ENCODE results near the gene DDA1. TPM values are rescaled to one million over a fixed set of nuclear protein-coding genes. Genes with fewer than 3 reads are reported as not detected.
A peak's percentile ranks its signal among the peaks of the same experiment; 100 is the strongest.

Gene DDA1
- total RNA-seq, 1 experiment from 2014 or later, result 87.9 TPM

DNA sequence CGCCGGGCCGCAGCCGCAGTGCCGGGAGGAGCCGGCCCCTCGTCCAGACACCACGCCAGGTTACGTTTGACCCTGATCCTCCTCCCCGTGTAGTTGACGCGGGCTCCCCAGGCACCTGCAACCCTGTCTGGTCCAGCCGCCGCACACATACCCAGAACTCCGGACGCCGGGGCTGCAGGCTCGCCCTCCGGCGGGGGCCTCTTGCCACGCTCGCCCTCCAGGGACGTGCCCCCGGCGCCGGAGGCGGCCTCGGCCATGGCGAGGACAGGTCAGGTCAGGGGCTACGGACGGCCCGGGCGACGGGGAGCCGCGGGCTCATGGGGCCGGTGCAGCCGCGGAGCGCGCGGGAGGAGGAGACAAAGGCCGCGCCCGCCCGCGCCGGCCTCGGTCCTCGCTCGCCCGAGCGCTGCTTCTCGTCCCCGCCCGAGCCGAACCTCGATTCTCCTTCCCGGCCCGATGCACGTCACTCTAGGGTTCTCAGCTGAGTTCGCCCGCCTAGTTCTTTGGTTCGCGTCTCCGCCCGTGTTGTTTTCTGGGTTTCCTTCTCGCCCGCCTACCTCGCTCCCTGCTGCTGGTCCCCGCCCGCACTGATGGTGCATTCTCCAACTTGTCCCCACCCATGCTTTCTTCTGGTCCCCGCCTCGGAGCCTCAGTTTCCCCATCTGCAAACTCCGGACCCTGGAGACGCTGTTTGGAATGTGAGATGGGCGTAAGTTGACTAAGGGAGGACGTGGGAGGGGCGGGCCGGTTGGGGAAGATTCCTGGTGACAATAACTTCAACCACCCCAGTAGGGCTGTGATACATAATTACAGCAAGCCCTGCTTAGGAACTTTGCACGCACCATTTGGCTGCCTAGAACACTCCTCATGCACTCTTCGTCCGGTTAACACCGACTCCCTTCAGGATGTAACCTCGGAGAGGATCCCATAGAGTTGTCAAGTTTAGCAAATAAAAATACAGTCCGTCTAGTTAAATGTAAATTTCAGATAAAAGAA, 25.3 kb downstream of the DDA1 start, which contains the start of gene ANO8:
TSS of gene ANO8 (minus strand) at position 442 of the 996 bp plus-strand sequence. CDS start at position 257, 185 bp downstream.
- H3F3A ChIP-seq (ENCODE audit: low read length, unreplicated experiment), result no peaks in the 10 kb centered on the region
- intact Hi-C loops (cut with micrococcal nuclease), result loop anchor here (1.0 kb wide), 2 partner anchors 25 to 29 kb away; partner anchors contain the start of genes DDA1 and MRPL34
- peak within 1 kb of the TSS; percentile 78 for H2AFZ ChIP-seq (ENCODE audit: low read length)
- no peaks in the 10 kb centered on the region for H3K27me3 ChIP-seq (ENCODE audit: low read length)
- no peaks in the 10 kb centered on the region for H3K9me3 ChIP-seq (ENCODE audit: low read length)
- no peaks in the 10 kb centered on the region for H4K20me1 ChIP-seq (ENCODE audit: low read length)
- H3K4me2 ChIP-seq (ENCODE audit: low read length), result peak within 1 kb of the TSS; percentile 93
- H3K9me2 ChIP-seq (replicated peaks; ENCODE audit: low read length), result no peaks in the 10 kb centered on the region
- H3K36me3 ChIP-seq (ENCODE audit: low read depth, low read length), result peaks cover 8% of the 10 kb centered on the region
- ATAC-seq (peak; percentile 58), DNase-seq (peak; percentile 97)
- peak within 1 kb of the TSS; percentile 58 for H3K27ac ChIP-seq (ENCODE audit: low read length)
- ChIA-PET CTCF (interaction anchor here (0.6 kb wide), 1 partner anchor 215 kb away, joined by 3 read pairs; no protein-coding TSS in a partner anchor), POLR2A (ENCODE audit: unreplicated experiment) (interaction anchor here (0.6 to 0.9 kb wide), 2 partner anchors 26 to 85 kb away, joined by 3 to 4 read pairs; partner anchors contain the start of genes DDA1 and MVB12A)
- peaks cover 18% of the 10 kb centered on the region for H3K4me1 ChIP-seq (ENCODE audit: insufficient read depth, low read length)
- H3K4me3 ChIP-seq (ENCODE audit: low read length), result peak within 1 kb of the TSS; percentile 93
- BruUV-seq (replicated peaks), result no TSS peak
- peak within 1 kb of the TSS; percentile 85 for H3K9ac ChIP-seq (ENCODE audit: low read length)
- no peak for TF ChIP-seq EZH2 (IDR thresholded peaks at IDR 0.05; ENCODE audit: low read length, unreplicated experiment)
- TF ChIP-seq, protein P1, sequence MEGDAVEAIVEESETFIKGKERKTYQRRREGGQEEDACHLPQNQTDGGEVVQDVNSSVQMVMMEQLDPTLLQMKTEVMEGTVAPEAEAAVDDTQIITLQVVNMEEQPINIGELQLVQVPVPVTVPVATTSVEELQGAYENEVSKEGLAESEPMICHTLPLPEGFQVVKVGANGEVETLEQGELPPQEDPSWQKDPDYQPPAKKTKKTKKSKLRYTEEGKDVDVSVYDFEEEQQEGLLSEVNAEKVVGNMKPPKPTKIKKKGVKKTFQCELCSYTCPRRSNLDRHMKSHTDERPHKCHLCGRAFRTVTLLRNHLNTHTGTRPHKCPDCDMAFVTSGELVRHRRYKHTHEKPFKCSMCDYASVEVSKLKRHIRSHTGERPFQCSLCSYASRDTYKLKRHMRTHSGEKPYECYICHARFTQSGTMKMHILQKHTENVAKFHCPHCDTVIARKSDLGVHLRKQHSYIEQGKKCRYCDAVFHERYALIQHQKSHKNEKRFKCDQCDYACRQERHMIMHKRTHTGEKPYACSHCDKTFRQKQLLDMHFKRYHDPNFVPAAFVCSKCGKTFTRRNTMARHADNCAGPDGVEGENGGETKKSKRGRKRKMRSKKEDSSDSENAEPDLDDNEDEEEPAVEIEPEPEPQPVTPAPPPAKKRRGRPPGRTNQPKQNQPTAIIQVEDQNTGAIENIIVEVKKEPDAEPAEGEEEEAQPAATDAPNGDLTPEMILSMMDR (conservative IDR thresholded peaks at IDR 0.05; ENCODE audit: low read depth, low read length), result no peak
- TF ChIP-seq EZH2phosphoT487 (IDR thresholded peaks at IDR 0.05; ENCODE audit: borderline replicate concordance, low read length), result no peak
- H3K79me2 ChIP-seq (ENCODE audit: low read length), result peaks cover 22% of the 10 kb centered on the region

GRCh38 chr19:17335575-17335974, 26.2 kb downstream of the DDA1 start:
- Histone ChIP-seq H3K9me3 (ENCODE audit: low read length) (no peaks in the 10 kb centered on the region), H3K27ac (ENCODE audit: low read length) (no peak overlapping the region), H4K20me1 (ENCODE audit: low read length) (no peaks in the 10 kb centered on the region), H3K4me1 (ENCODE audit: insufficient read depth, low read length) (peaks cover 18% of the 10 kb centered on the region), H3K9me2 (replicated peaks; ENCODE audit: low read length) (no peaks in the 10 kb centered on the region), H3K27me3 (ENCODE audit: low read length) (no peaks in the 10 kb centered on the region), H3F3A (ENCODE audit: low read length, unreplicated experiment) (no peaks in the 10 kb centered on the region), H2AFZ (ENCODE audit: low read length) (peak overlapping the region; percentile 78), H3K36me3 (ENCODE audit: low read depth, low read length) (peaks cover 8% of the 10 kb centered on the region), H3K4me2 (ENCODE audit: low read length) (peak overlapping the region; percentile 93), H3K9ac (ENCODE audit: low read length) (peak overlapping the region; percentile 85; the same call in 1 of the 2 replicates), H3K79me2 (ENCODE audit: low read length) (peaks cover 22% of the 10 kb centered on the region), H3K4me3 (ENCODE audit: low read length) (peak overlapping the region; percentile 93)
- TF ChIP-seq EZH2 (IDR thresholded peaks at IDR 0.05; ENCODE audit: low read length, unreplicated experiment), result no peak
- TF ChIP-seq, protein P1 (conservative IDR thresholded peaks at IDR 0.05; ENCODE audit: low read depth, low read length), result no peak
- no TSS peak for BruUV-seq (replicated peaks)
- CTCF ChIA-PET, result interaction anchor here (0.6 kb wide), 1 partner anchor 18 kb away, joined by 7 read pairs; no protein-coding TSS in a partner anchor
- ATAC-seq, result no peak
- POLR2A ChIA-PET (ENCODE audit: unreplicated experiment), result interaction anchor here (0.9 kb wide), 1 partner anchor 26 kb away, joined by 4 read pairs; the partner anchor contains the start of gene DDA1
- intact Hi-C loops (cut with micrococcal nuclease), result no loop called here
- peak; percentile 21 for DNase-seq
